Brain microvascular endothelial cell (primary cell): Measurements from ENCODE around the gene DCLK1.

Experiments used
- DNase-seq: peaks from one replicate; pipeline ENCODE4 v3.0.0-alpha.2; 2020
- H3K27ac ChIP-seq: fragments of 250-450 bp; sonication (Bioruptor Pico); 2 replicates; pipeline ENCODE4 v1.5.1; 2020; ENCODE audit warnings: mild to moderate bottlenecking, moderate library complexity
- H3K27me3 ChIP-seq: fragments of 250-450 bp; sonication (Bioruptor Pico); replicated peaks from 2 replicates; pipeline ENCODE4 v1.5.1; 2020; ENCODE audit warnings: mild to moderate bottlenecking
- H3K36me3 ChIP-seq: fragments of 250-450 bp; sonication (Bioruptor Pico); replicated peaks from 2 replicates; pipeline ENCODE4 v1.5.1; 2020; ENCODE audit warnings: mild to moderate bottlenecking
- H3K4me3 ChIP-seq: 2 replicates; pipeline ENCODE4 v1.5.1; 2011; ENCODE audit warnings: low read depth, mild to moderate bottlenecking, control low read depth, low read length, moderate library complexity
- in situ Hi-C: cut with HindIII; loops from 2 replicates; pipeline ENCODE4 v1.10.0; 2017; ENCODE audit warnings: low sequenced_read_pairs, low pct_ligation_motif_present
- TF ChIP-seq, protein P1 (sequence below): IDR thresholded peaks from 2 replicates; pipeline ENCODE4 v1.5.1; 2011; ENCODE audit warnings: low read depth, mild to moderate bottlenecking, moderate library complexity, low read length, control low read depth, inconsistent platforms; ENCODE audit errors: missing control alignments

Gene DCLK1

DNA sequence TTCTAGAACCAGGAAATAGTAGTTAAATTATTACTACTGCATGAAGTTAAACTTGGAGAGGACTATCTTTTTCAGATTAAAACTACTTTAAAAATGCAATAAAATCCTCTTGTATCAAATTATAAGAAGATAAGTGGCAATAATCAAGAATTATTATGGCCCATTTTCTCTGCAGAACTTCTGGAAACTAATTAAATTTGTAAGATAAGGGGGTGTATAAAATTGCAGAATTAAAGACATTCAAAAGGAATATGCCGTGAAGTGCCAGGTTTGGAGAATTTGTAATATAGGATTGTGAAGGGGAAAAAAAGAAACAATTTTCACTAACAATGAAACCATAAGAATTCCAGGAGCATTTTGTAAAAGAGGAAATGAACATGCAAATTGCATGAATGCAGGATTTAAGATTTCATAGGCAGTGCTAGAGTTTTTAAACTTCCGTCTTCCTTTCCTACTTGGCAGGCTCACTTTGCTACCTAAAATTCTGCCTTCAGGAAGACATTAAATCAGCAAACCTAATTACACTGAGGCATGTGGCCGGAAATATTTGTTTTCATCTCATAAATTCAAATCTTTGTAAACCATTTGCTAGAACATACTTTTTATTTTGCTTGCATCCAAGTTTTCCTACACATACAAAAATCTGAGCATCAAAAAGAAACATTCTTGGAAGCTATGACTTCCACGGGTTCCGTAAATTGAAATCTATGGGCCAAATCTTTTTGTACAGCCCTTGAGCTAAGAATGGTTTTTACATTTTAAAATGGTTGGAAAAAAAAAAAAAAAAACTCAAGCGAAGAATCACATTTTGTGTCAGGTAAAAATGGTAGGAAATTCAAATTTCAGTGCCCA, 166.9 kb downstream of the DCLK1 start:
- DNase-seq, result no peak
- TF ChIP-seq, protein P1, sequence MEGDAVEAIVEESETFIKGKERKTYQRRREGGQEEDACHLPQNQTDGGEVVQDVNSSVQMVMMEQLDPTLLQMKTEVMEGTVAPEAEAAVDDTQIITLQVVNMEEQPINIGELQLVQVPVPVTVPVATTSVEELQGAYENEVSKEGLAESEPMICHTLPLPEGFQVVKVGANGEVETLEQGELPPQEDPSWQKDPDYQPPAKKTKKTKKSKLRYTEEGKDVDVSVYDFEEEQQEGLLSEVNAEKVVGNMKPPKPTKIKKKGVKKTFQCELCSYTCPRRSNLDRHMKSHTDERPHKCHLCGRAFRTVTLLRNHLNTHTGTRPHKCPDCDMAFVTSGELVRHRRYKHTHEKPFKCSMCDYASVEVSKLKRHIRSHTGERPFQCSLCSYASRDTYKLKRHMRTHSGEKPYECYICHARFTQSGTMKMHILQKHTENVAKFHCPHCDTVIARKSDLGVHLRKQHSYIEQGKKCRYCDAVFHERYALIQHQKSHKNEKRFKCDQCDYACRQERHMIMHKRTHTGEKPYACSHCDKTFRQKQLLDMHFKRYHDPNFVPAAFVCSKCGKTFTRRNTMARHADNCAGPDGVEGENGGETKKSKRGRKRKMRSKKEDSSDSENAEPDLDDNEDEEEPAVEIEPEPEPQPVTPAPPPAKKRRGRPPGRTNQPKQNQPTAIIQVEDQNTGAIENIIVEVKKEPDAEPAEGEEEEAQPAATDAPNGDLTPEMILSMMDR, result no peak
- in situ Hi-C loops, result no loop called here
- Histone ChIP-seq H3K4me3 (no peak overlapping the region), H3K36me3 (no peaks in the 10 kb centered on the region), H3K27ac (no peak overlapping the region), H3K27me3 (no peaks in the 10 kb centered on the region)

DNA sequence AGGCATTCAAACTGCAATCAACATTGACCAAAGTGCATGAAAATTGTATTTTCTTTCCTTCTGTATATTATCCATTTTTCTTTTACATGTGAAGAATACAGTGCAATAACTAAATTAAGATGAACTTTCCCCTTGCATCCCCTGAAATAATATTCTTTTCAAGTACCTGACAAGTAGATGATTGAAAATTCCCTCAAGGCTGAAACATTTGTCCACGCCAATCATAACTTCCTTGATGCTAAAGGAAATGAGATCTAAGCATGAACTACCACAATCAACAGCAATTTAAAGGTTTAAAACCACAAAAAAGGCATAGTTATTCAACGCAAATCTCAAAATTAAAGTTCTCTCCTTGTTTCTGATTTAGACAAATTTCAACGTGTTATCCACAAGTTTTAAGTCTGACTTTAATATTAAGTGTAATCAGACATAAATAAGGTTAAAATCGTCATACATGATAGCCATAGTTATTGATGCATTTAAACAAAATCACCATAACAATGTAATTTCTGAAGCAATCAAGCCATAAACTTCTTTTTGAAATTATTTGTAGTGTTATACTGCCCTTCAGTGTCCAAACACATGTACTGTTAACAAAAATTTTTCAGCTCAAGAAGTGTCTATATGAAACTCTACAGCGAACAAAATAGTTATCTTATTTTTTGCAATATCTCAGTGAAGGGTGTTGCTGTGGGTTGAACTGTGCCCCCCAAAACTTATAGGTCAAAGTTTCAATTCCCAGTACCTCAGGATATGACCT, 169.5 kb downstream of the DCLK1 start:
- H3K27ac ChIP-seq, result no peak overlapping the region
- H3K4me3 ChIP-seq, result no peak overlapping the region
- no peak for DNase-seq
- in situ Hi-C loops, result no loop called here
- TF ChIP-seq, protein P1, result no peak
- no peaks in the 10 kb centered on the region for H3K36me3 ChIP-seq
- H3K27me3 ChIP-seq, result no peaks in the 10 kb centered on the region

DNA sequence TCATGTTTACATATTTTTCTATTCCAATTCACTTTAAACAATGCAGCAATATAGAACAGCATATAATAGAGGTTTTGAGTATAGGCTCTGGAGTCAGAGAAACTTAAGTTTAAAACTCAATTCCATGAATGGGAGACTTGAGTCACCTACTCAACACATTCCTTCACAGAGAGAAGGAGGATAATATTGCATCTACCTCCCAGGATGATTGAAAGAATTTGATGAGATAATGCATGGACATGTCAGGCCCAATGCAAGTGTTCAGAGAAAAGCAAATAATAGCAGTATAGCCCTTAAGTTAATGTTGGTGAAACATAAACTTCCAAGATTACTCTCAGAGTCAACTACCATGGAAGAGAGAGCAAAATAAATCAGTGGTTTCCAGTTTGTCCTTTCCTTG, 170.2 kb downstream of the DCLK1 start:
- Histone ChIP-seq H3K36me3 (no peaks in the 10 kb centered on the region), H3K4me3 (no peak overlapping the region), H3K27me3 (no peaks in the 10 kb centered on the region), H3K27ac (no peak overlapping the region)
- DNase-seq, result peak; percentile 29
- TF ChIP-seq, protein P1, result no peak
- in situ Hi-C loops, result no loop called here

DNA sequence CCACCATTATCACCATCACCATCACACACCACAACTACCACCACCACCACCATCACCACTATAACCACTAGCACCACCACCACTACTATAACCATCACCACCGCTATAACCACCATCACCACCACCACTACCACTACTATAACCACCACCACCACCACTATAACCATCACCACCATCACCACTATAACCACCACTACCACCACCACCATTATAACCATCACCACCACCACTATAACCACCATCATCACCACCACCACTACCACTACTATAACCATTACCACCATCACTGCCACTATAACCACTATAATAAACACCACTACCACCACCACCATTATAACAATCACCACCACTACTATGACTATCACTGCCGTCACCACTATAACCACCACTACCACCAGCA, 173.2 kb downstream of the DCLK1 start:
- TF ChIP-seq, protein P1, result no peak
- DNase-seq, result no peak
- H3K27ac ChIP-seq, result no peak overlapping the region
- H3K4me3 ChIP-seq, result no peak overlapping the region
- no peaks in the 10 kb centered on the region for H3K36me3 ChIP-seq
- no peaks in the 10 kb centered on the region for H3K27me3 ChIP-seq
- in situ Hi-C loops, result no loop called here

DNA sequence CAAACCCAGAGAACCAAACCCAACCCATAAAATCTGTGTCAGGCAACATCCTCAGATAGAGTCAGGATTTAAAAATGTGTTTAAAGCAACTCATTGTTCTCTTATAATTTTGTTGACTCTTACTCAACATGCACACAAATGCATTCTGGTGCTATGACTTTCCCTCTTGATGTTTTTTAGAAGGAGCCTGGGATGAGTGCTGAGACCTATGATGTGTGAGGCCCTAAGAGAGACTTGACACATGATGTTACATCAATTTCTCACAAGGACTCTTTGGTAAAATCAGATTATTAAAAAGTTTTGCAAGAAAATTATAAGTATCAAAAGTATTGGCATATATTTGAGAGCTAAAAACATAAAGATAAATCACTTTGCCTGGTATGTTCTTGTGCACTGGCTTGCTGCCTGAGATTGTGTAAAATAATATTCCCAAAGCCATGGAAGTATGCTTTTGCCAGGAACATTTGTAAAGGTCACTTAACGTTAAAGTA, 173.9 kb downstream of the DCLK1 start:
- TF ChIP-seq, protein P1, result no peak
- Histone ChIP-seq H3K4me3 (no peak overlapping the region), H3K36me3 (no peaks in the 10 kb centered on the region), H3K27me3 (no peaks in the 10 kb centered on the region), H3K27ac (no peak overlapping the region)
- no peak for DNase-seq
- in situ Hi-C loops, result no loop called here
